BLaER1 (cell line): ENCODE results near the gene CCL8.
"Not testable (repeated sequence)": the region's sequence is repeated elsewhere in the genome, so short reads cannot be mapped to it uniquely, and the experiment has no call there.

ENCODE experiments used
- H3K27ac ChIP-seq: shearing (Covaris generic); formaldehyde crosslinking; 2 replicates; pipeline ENCODE4 v1.8.1; 2022
- H3K27me3 ChIP-seq: shearing (Covaris generic); formaldehyde crosslinking; 2 replicates; pipeline ENCODE4 v1.8.1; 2022
- H3K36me3 ChIP-seq: shearing (Covaris generic); formaldehyde crosslinking; 2 replicates; pipeline ENCODE4 v1.8.1; 2022
- H3K4me1 ChIP-seq: shearing (Covaris generic); formaldehyde crosslinking; 2 replicates; pipeline ENCODE4 v1.8.1; 2022
- H3K4me2 ChIP-seq: shearing (Covaris generic); formaldehyde crosslinking; 2 replicates; pipeline ENCODE4 v1.8.1; 2022
- H3K4me3 ChIP-seq: shearing (Covaris generic); formaldehyde crosslinking; 2 replicates; pipeline ENCODE4 v1.8.1; 2022
- H3K9ac ChIP-seq: shearing (Covaris generic); formaldehyde crosslinking; 2 replicates; pipeline ENCODE4 v1.8.1; 2022
- H3K9me3 ChIP-seq: shearing (Covaris generic); formaldehyde crosslinking; 2 replicates; pipeline ENCODE4 v1.8.1; 2022
- H4K20me1 ChIP-seq: shearing (Covaris generic); formaldehyde crosslinking; 2 replicates; pipeline ENCODE4 v1.8.1; 2022
- Cebpa-rat ChIP-seq: shearing (Covaris generic); IDR thresholded peaks from 2 replicates; pipeline ENCODE4 v1.8.1; 2022

Gene CCL8

DNA sequence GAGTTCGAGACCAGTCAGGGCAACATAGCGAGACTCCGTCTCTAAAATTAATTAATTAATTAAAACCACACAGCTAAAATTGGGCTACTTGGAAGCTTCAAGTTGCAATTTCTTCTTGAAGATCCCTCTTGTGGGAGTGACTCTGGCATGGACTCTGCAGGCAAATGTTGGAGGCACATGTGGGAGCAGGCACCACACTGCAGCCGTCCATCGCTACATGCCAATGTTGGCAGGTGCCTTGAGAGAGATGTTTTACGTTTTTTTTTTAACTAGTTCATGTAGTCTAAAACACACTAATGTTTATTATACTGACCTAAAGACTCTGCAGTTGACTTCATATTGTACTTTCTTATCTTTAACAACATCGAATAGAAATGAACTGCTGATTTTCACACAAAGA lies 7.9 kb upstream of the CCL8 start:
- H3K9me3 ChIP-seq, result no peaks in the 10 kb centered on the region
- no peak overlapping the region for H3K27ac ChIP-seq
- H3K27me3 ChIP-seq, result no peaks in the 10 kb centered on the region
- no peaks in the 10 kb centered on the region for H3K36me3 ChIP-seq
- H4K20me1 ChIP-seq, result no peaks in the 10 kb centered on the region
- H3K4me1 ChIP-seq, result 0 out of 2 replicates have a peak, but pooled peaks cover 5% of the 10 kb centered on the region
- no peak for TF ChIP-seq Cebpa-rat
- H3K9ac ChIP-seq, result no peak overlapping the region
- H3K4me2 ChIP-seq, result no peak overlapping the region
- no peak overlapping the region for H3K4me3 ChIP-seq

DNA sequence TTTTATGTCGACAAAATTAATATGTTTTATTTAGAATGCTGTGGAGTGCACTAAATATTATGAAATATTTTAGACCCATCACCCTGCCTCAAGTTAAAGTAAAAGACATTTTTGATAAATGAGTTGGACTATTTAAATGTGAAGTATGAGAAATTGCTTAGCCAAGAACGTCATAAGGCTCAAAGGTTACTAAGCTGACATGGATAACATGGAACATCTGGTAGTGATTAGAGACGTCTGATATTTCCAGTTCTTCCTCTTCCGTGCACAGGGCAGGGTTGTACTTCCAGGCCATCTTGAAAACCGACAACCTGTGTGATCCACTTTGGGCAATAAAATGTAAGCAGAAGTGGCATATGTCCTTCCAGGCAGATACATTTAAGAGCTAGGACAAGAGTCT lies 7.2 kb upstream of the CCL8 start:
- Histone ChIP-seq H3K27me3 (no peaks in the 10 kb centered on the region), H3K36me3 (no peaks in the 10 kb centered on the region), H3K9me3 (no peaks in the 10 kb centered on the region), H3K4me3 (no peak overlapping the region), H3K9ac (no peak overlapping the region), H3K4me1 (0 out of 2 replicates have a peak, but pooled peaks cover 5% of the 10 kb centered on the region), H3K4me2 (no peak overlapping the region), H3K27ac (no peak overlapping the region), H4K20me1 (no peaks in the 10 kb centered on the region)
- no peak for TF ChIP-seq Cebpa-rat

DNA sequence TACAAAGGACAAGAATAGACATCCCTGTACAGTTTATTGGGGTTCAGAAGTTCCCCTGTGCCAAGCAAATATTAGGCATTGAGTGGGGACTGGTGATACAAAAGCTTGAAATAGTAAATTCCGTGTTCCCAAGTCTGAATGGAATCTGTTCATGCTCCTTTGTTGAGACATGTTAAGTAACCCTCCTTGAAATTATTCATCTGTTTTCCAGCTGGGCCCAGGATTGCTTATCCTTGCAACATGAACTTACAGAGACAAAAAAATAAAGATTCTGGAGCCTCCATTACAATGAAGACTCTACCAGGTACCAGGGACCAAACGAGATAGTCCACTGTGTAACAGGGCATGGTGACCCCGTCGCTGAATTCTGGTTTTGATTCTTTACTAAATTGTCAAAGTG lies 6.1 kb upstream of the CCL8 start:
- Histone ChIP-seq H3K4me3 (no peak overlapping the region), H3K9me3 (no peaks in the 10 kb centered on the region), H4K20me1 (no peaks in the 10 kb centered on the region), H3K27me3 (no peaks in the 10 kb centered on the region), H3K4me1 (0 out of 2 replicates have a peak, but pooled peaks cover 5% of the 10 kb centered on the region), H3K27ac (no peak overlapping the region), H3K9ac (no peak overlapping the region), H3K36me3 (no peaks in the 10 kb centered on the region), H3K4me2 (no peak overlapping the region)
- TF ChIP-seq Cebpa-rat, result no peak

DNA sequence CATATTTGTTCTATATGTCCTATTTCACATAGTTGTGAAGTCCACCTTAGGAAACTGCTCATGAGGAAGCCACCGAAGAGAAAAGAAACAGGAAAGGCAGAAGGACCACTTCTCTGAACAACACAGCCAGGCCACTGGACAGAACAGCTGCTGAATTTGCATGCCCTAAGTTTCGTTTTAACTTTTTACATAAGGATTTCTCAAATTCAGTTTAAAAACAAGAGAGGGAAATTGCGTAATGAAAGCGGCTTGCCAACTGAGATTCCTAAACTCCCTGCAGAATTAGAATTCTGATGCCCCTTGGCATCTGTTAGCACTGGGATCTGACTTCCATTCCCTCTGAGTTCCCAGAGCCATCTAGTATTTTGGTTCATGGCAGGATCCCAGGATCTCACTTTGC lies 5.0 kb upstream of the CCL8 start:
- Histone ChIP-seq H3K9me3 (no peaks in the 10 kb centered on the region), H3K27ac (no peak overlapping the region), H3K4me3 (no peak overlapping the region), H3K9ac (no peak overlapping the region), H3K27me3 (no peaks in the 10 kb centered on the region), H3K36me3 (no peaks in the 10 kb centered on the region), H3K4me1 (0 out of 2 replicates have a peak, but pooled peaks cover 5% of the 10 kb centered on the region), H3K4me2 (no peak overlapping the region), H4K20me1 (no peaks in the 10 kb centered on the region)
- peak; percentile 66; the same call in 1 of the 2 replicates for TF ChIP-seq Cebpa-rat

DNA sequence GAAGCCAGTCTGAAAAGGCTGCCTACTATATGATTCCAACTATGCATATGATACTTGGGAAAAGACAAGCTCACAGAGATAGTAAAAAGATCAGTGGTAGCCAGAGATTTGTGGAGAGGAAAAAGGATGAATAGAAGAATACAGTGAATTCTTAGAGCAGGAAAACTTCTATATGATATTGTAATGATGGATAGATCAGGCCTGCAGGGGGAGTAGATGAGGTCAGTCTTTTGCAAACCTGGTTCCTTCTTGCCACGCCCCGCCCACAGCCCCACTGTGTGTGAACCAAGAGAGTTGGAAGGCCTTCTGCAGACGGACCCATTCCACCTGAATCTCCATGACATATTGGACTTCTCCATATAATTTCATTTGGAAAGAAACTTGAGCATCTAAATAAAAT lies 761 bp upstream of the CCL8 start:
- Histone ChIP-seq H3K4me3 (no peak overlapping the region), H3K9me3 (no peaks in the 10 kb centered on the region), H3K27me3 (no peaks in the 10 kb centered on the region), H4K20me1 (no peaks in the 10 kb centered on the region), H3K4me1 (0 out of 2 replicates have a peak, but pooled peaks cover 5% of the 10 kb centered on the region), H3K36me3 (no peaks in the 10 kb centered on the region), H3K9ac (no peak overlapping the region), H3K27ac (no peak overlapping the region), H3K4me2 (no peak overlapping the region)
- TF ChIP-seq Cebpa-rat, result no peak

DNA sequence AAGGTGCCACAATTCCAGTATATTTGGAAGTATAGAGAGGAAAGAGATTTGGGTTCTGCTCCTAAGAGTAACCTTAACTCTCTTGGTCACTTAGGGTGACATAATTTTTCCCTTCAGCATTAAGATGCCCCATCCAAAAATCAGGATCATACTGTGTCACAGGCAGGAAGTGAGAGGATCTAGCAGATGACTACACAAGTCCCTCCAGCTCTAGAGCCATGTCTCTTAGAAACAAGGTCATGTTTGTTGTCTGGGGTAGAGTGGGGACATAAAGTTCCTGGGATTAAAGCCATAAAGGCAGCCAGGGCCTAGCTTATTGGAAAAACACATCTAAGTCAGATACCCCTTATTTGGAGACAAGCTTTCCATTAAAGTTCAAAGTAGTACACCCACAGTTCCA lies 2.7 kb downstream of the CCL8 start:
- no peaks in the 10 kb centered on the region for H3K9me3 ChIP-seq
- H3K36me3 ChIP-seq, result no peaks in the 10 kb centered on the region
- H3K9ac ChIP-seq, result no peak overlapping the region
- H3K4me3 ChIP-seq, result no peak overlapping the region
- H4K20me1 ChIP-seq, result no peaks in the 10 kb centered on the region
- H3K27me3 ChIP-seq, result no peaks in the 10 kb centered on the region
- no peak overlapping the region for H3K27ac ChIP-seq
- no peak for TF ChIP-seq Cebpa-rat
- H3K4me1 ChIP-seq, result no peaks in the 10 kb centered on the region
- no peak overlapping the region for H3K4me2 ChIP-seq

DNA sequence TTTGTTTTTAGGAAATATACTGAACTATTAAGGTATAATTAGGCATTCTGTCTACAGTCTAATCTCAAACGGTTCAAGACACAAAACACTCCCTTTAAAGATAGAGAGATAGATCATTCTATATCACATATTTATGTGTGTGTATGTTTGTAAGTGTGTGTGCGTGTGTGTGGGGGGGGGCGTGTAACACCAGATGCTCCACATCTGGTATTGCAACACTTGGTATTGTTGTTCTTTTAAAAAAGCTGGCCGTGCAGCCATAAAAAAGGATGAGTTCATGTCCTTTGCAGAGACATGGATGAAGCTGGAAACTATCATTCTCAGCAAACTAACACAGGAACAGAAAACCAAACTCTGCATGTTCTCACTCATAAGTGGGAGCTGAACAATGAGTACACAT lies 8.3 kb downstream of the CCL8 start:
- H4K20me1 ChIP-seq, H3K27me3 ChIP-seq, H3K4me1 ChIP-seq, H3K4me3 ChIP-seq, H3K9ac ChIP-seq, H3K27ac ChIP-seq, H3K4me2 ChIP-seq, H3K36me3 ChIP-seq, H3K9me3 ChIP-seq: not testable (repeated sequence)

DNA sequence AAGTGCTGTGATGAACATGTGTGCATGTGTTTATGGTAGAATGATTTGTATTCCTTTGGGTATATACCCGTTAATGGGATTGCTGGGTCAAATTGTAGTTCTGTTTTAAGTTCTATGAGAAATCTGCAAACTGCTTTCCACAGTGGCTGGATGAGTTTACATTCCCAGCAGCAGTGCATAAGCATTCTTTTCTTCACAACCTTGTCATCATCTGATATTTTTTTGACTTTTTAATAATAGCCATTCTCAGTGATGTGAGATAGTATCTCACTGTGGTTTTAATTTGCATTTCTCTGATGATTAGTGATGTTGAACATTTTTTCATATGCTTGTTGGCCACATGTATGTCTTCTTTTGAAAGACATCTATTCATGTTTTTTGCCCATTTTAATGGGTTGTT lies 18.5 kb downstream of the CCL8 start:
- Histone ChIP-seq H3K27ac (no peak overlapping the region), H3K4me1 (peaks cover 8% of the 10 kb centered on the region; the same call in 1 of the 2 replicates), H4K20me1 (no peaks in the 10 kb centered on the region), H3K9ac (no peak overlapping the region), H3K9me3 (no peaks in the 10 kb centered on the region), H3K36me3 (no peaks in the 10 kb centered on the region), H3K4me3 (no peak overlapping the region), H3K27me3 (no peaks in the 10 kb centered on the region), H3K4me2 (peak overlapping the region; percentile 22; the same call in 1 of the 2 replicates)
- no peak for TF ChIP-seq Cebpa-rat

DNA sequence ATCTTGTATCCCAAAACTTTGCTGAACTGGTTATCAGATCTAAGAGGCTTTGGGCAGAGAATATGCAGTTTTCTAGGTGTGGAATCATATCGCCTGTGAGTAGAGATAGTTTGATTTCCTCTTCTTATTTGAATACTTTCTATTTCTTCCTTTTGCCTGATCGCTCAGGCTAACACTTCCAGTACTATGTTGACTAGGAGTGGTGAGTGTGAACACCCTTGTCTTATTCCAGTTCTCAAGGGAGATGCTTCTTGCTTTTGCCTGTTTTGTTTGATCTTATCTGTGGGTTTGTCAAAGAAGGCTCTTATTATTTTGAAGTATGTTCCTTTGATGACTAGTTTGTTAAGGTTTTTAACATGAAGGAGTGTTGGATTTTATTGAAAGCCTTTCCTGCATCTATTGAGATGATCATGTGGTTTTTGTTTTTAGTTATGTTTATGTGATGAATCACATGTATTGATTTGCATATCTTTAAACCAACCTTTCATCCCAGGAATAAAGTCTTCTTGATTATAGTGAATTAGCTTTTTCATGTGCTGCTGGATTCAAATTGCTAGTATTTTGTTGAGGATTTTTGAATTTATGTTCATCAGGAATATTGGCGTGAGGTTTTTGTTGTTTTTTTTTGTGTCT lies 20.0 kb downstream of the CCL8 start:
- Histone ChIP-seq H3K9ac (no peak overlapping the region), H3K4me3 (no peak overlapping the region), H3K36me3 (no peaks in the 10 kb centered on the region), H3K4me1 (peaks cover 8% of the 10 kb centered on the region; the same call in 1 of the 2 replicates), H3K27ac (no peak overlapping the region), H4K20me1 (no peaks in the 10 kb centered on the region), H3K4me2 (no peak overlapping the region), H3K9me3 (no peaks in the 10 kb centered on the region), H3K27me3 (no peaks in the 10 kb centered on the region)
- TF ChIP-seq Cebpa-rat, result no peak

DNA sequence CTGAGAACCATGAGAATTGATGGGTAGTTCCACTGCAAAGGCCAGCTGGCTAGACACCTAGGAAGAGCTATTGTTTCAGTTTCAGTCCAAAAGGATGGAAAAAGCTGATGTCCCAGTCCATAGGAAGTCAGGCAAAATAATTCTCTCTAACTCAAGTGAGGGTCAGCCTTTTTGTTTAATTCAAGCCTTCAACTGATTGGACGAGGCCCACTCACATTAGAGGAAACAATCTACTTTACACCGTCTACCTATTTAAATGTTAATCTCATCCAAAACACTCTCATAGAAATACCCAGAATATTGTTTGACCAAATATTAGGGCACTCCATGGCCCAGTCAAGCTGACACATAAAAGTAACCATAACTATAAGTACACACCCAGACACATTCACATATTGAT lies 22.7 kb downstream of the CCL8 start:
- no peaks in the 10 kb centered on the region for H4K20me1 ChIP-seq
- H3K9ac ChIP-seq, result no peak overlapping the region
- H3K27ac ChIP-seq, result no peak overlapping the region
- H3K4me2 ChIP-seq, result no peak overlapping the region
- no peak for TF ChIP-seq Cebpa-rat
- H3K4me1 ChIP-seq, result peaks cover 8% of the 10 kb centered on the region; the same call in 1 of the 2 replicates
- H3K27me3 ChIP-seq, result no peaks in the 10 kb centered on the region
- H3K36me3 ChIP-seq, result no peaks in the 10 kb centered on the region
- no peaks in the 10 kb centered on the region for H3K9me3 ChIP-seq
- no peak overlapping the region for H3K4me3 ChIP-seq

DNA sequence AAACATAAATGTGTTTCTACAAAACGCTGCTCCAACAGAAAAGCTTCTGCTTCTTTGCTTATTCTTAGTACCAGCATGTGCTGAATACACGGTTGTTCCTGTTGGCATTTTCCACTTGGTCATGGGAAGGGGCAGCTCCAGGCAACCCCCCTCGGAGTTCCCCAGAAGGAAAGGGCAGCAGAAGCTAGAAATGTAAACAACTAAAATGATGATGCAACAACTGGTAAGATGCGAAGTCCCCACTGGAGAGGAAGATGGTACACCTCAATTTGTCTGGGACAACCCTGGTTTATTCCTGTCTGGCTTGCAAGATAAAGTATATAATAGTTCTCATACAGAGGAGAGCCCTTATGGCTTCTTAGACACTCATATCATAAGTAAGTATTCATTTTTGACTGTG lies 27.8 kb downstream of the CCL8 start:
- H3K9me3 ChIP-seq, result no peaks in the 10 kb centered on the region
- H4K20me1 ChIP-seq, result no peaks in the 10 kb centered on the region
- H3K36me3 ChIP-seq, result no peaks in the 10 kb centered on the region
- no peaks in the 10 kb centered on the region for H3K4me1 ChIP-seq
- TF ChIP-seq Cebpa-rat, result no peak
- no peak overlapping the region for H3K9ac ChIP-seq
- H3K4me3 ChIP-seq, result no peak overlapping the region
- H3K27me3 ChIP-seq, result no peaks in the 10 kb centered on the region
- no peak overlapping the region for H3K27ac ChIP-seq
- no peak overlapping the region for H3K4me2 ChIP-seq
